Head of caudate nucleus (tissue), 42 donors: Measurements from ENCODE around the gene CEACAM21.
"Not testable (repeated sequence)": the region's sequence is repeated elsewhere in the genome, so short reads cannot be mapped to it uniquely, and the experiment has no call there.

Source experiments
- DNase-seq, 42 donors: peaks; one replicate each; pipeline versions ENCODE4 v3.0.0 to v3.0.0-alpha.2; 2020 to 2021; ENCODE audit warnings: mixed read lengths in 7 of 42
- intact Hi-C: fragments of 100-400 bp; cut with DNase I; formaldehyde crosslinking; loops from one replicate; pipeline ENCODE4 v1.15.0; 2022

The CEACAM21 gene

GRCh38 chr19:41578886-41579285, 2.9 kb downstream of the CEACAM21 start:
- intact Hi-C loops, result loop anchor here (10.0 kb wide), 1 partner anchor 134 kb away; the partner anchor contains the start of gene ERICH4
- DNase-seq, result no peak

DNA sequence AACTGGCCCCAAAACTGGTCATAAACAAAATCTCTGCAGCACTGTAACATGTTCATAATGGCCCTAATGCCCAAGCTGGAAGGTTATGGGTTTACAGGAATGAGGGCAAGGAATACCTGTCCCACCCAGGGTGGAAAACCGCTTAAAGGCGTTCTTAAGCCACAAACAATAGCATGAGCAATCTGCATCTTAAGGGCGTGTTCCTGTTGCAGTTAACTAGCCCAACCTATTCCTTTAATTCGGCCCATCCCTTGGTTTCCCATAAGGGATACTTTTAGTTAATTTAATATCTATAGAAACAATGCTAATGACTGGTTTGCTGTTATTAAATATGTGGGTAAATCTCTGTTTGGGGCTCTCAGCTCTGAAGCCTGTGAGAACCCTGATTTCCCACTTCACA, 5.1 kb downstream of the CEACAM21 start:
- DNase-seq, intact Hi-C loops: not testable (repeated sequence)

GRCh38 chr19:41582577-41583182, 6.7 kb downstream of the CEACAM21 start:
- intact Hi-C loops, result not testable (repeated sequence)

GRCh38 chr19:41584260-41584810, 8.4 kb downstream of the CEACAM21 start:
- DNase-seq, result peak in 1 of 42 donors; percentile 10
- intact Hi-C loops, result no loop called here

More at GRCh38 chr19:41582577-41583182, 6.7 kb downstream of the CEACAM21 start:
- not testable (repeated sequence) for DNase-seq

DNA sequence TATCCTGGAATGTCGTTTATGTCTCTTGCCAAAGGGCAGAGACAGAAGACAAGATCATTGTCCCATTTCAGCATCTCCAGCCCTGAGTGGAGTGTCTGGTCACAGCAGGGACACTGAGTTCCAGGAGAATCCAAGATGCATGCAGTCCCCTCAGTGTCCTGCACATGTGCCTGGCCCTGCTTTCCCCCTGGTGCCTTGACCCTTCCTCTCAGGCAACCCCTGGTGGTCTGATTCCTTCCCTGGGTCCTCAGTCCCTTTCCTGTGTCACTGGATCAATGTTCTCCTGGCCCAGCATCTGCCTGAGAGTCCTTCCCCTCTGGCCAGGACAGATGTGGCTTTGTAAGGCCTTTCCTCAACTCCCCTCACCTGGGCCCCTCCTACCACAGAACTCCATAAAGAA, 9.0 kb downstream of the CEACAM21 start:
- intact Hi-C loops, result no loop called here
- DNase-seq, result peak in 1 of 42 donors; percentile 7

DNA sequence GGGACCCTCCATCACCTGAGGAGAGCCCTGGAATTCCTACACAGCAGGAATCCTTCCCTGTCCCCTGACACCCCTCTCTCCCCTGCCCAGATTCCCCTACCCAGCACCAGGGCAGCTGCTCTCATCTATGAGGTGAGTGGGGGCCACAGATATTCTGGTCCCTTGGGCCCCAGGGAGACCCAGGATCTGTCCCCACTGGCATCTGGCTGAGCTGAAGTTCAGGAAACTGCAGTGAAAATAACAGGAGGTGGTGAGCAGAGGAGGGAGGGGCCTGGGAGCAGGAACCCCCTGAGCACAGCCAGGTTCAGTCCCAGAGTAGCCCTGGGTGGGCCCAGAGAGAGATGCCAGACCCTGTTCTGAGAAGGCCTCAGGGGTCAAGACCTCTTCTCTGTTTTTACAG, 10.1 kb downstream of the CEACAM21 start:
- intact Hi-C loops, result no loop called here
- peak in 1 of 42 donors; percentile 1 for DNase-seq

GRCh38 chr19:41587101-41587837, 11.3 kb downstream of the CEACAM21 start:
- peak in 1 of 42 donors; percentile 23 for DNase-seq
- intact Hi-C loops, result no loop called here

- peak in 1 of 42 donors; percentile 8 for DNase-seq
- intact Hi-C loops, result no loop called here
Measured at GRCh38 chr19:41587838-41588210, 11.9 kb downstream of the CEACAM21 start.

GRCh38 chr19:41588497-41589209, 12.7 kb downstream of the CEACAM21 start:
- DNase-seq, result peak in 1 of 42 donors; percentile 22
- intact Hi-C loops, result no loop called here

- intact Hi-C loops, result no loop called here
- no peak for DNase-seq
Measured at GRCh38 chr19:41589371-41589770, 13.4 kb downstream of the CEACAM21 start.

GRCh38 chr19:41590936-41591335, 15.0 kb downstream of the CEACAM21 start:
- DNase-seq, result no peak
- intact Hi-C loops, result no loop called here

GRCh38 chr19:41591951-41592562, 16.1 kb downstream of the CEACAM21 start:
- intact Hi-C loops, result no loop called here
- DNase-seq, result no peak

DNA sequence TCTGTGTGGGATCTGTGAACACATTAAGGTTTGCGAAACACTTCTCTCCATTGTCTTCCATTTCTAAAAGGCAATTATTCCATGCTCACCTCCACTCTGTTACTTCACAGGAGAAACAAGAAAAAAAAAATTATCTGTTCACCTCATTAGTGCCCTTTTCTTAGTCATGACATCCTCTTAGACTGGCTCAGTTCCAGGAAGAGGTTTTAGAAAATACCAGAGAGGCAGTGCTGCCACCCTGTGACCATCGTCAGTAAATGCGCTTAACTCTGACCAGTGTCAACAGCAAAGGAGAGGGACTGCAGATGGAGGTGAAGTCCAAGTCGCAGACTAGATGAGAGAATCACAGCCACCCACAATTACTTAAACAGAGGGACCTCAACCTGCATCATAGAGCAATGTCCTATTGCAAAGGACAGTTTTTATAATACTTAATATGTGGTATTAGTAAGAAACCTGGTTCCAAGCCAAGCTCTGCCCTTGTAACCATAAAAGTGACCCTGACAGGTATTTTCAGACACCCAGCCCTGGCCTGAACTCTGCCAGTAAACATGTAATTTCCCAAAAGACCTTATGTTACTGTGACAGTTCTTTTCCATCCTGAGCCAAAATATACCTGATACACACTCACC, 19.4 kb downstream of the CEACAM21 start:
- peak in 36 of 42 donors; percentile 13 to 70 (median 34) for DNase-seq
- intact Hi-C loops, result no loop called here

DNA sequence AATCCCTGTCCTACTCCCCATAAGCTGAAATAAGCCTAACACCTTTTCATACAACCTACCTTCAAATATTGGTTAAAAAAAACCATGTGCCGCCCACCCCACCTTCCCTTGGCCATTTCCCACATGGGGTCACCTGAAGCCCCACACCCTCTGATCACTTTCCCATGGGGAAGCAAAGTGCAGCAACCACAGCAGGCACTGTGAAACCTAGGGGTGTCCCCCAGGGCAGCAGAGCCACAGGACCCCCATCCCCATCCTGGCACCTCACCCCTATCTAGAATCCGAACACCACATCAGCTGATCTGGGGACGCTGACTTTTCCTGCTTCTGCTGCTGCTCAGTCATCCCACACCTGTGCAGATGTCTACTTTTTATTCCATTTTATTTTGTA, 19.9 kb downstream of the CEACAM21 start:
- no peak for DNase-seq
- intact Hi-C loops, result no loop called here

- intact Hi-C loops, result no loop called here
- DNase-seq, result peak; percentile 19 to 88 (median 70)
Measured at GRCh38 chr19:41597600-41598041, 21.7 kb downstream of the CEACAM21 start.

DNA sequence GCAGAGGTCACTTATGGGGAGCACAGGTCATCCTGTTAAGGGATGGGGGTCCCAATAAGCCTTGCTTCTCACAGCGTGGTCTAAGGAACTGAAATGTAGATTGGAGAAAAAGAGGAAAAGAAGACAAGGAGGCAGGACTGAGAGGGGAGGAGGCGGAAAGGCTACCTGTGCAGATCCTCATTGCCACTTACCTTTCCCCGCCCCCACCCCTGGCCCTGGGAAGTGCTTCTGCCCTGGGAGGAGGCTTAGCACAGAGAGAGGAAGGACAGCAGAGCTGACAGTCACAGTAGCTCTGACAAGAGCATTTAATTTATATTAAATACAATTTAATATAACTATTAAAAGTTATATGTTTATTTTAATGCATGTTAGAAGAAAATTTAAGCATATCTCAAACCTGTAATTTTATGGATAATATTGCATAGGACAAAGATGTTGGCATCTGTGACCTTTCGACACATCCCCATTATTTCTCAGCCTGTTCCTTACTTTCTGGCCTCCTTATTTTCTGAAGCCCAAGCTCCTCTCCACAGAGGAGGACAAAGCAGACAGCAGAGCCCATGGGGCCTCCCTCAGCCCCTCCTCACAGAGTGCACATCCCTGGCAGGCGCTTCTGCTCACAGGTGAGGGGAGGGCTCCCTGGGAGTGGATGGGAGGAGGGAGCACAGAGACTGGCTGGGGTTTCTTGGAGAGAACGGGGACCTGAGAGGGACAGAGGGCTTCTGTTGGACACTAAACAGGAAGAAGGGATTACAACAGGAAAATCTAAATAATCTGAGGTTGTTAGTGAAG, 23.4 kb downstream of the CEACAM21 start:
- no peak for DNase-seq
- intact Hi-C loops, result no loop called here

GRCh38 chr19:41601771-41602170, 25.8 kb downstream of the CEACAM21 start:
- DNase-seq, result peak in 2 of 42 donors; percentile 9 to 19
- intact Hi-C loops, result no loop called here

DNA sequence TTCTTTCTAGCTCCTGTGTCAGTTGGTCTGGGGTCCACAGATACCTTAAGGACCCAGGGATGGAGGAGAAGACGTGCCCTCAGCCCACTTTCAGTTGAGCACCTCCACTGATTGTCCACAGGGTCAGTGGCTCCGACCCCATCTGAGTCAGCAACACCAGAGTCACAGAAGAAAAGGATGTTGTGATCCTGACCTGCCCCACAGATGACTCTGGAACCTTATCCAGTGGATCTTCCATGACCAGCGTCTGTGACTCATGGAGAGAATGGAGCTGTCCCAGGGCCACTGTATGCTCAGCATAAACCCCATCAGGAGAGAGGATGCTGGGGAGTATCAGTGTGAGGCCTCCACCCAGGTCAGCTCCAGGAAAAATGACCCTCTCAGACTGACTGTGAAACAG, 28.9 kb downstream of the CEACAM21 start:
- peak in 3 of 42 donors; percentile 0 to 17 (median 5) for DNase-seq

More for the DNA sequence above, 28.9 kb downstream of the CEACAM21 start:
- intact Hi-C loops, result no loop called here
